Measurements from ENCODE around the gene CDKAL1.

- no peak for TF ChIP-seq CTCF (IDR thresholded peaks at IDR 0.05; ENCODE audit: borderline replicate concordance, extremely low read depth, low read length, poor library complexity, severe bottlenecking)
- TF ChIP-seq EZH2 (IDR thresholded peaks at IDR 0.05; ENCODE audit: borderline replicate concordance, low read depth, low read length, severe bottlenecking) = no peak
Observed at GRCh38 chr6:20710341-20710740, 176.1 kb downstream of the CDKAL1 start.

Data from DND-41 (cell line).